HEK293T (cell line): ENCODE data around the gene GGT1.
"Not testable (repeated sequence)": the region's sequence is repeated elsewhere in the genome, so short reads cannot be mapped to it uniquely, and the experiment has no call there.

Source experiments
- CTCF ChIA-PET: fragments of 350-600 bp; formaldehyde crosslinking; extraction: SDS; loops from one replicate; lab custom pipeline; 2021; ENCODE audit warnings: antibody characterized with exemption, inconsistent platforms; lab: Yijun Ruan, JAX
- POLR2A ChIA-PET: fragments of 350-600 bp; formaldehyde crosslinking; extraction: SDS; loops from one replicate; lab custom pipeline; 2020; ENCODE audit warnings: antibody characterized with exemption, inconsistent platforms; lab: Yijun Ruan, JAX
- DNase-seq: peaks from one replicate; pipeline ENCODE4 v3.0.0; 2012; ENCODE audit warnings: mixed read lengths; ENCODE audit errors: extremely low spot score
- ARNT ChIP-seq: fragments of 450-650 bp; IDR thresholded peaks from 2 replicates; pipeline ENCODE4 v1.6.1; 2017; ENCODE audit warnings: mild to moderate bottlenecking
- BHLHE40 ChIP-seq: fragments of 450-650 bp; IDR thresholded peaks from 2 replicates; pipeline ENCODE4 v1.6.1; 2016; ENCODE audit warnings: mild to moderate bottlenecking, moderate library complexity, borderline replicate concordance
- CTBP1 ChIP-seq: fragments of 450-650 bp; IDR thresholded peaks from 2 replicates; pipeline ENCODE4 v1.6.1; 2016; ENCODE audit warnings: borderline replicate concordance
- ELF4 ChIP-seq: fragments of 450-650 bp; IDR thresholded peaks from 2 replicates; pipeline ENCODE4 v1.6.1; 2017; ENCODE audit warnings: antibody characterized with exemption
- FOXA1 ChIP-seq: fragments of 450-650 bp; IDR thresholded peaks from 2 replicates; pipeline ENCODE4 v1.6.1; 2016; ENCODE audit warnings: mild to moderate bottlenecking
- FOXK2 ChIP-seq: fragments of 450-650 bp; IDR thresholded peaks from 2 replicates; pipeline ENCODE4 v1.6.1; 2016; ENCODE audit warnings: mild to moderate bottlenecking
- FOXM1 ChIP-seq: fragments of 450-650 bp; IDR thresholded peaks from 2 replicates; pipeline ENCODE4 v1.6.1; 2017; ENCODE audit warnings: mild to moderate bottlenecking, borderline replicate concordance
- HDGF ChIP-seq: fragments of 450-650 bp; IDR thresholded peaks from 2 replicates; pipeline ENCODE4 v1.6.1; 2017; ENCODE audit warnings: antibody characterized with exemption, borderline replicate concordance
- L3MBTL2 ChIP-seq: fragments of 450-650 bp; conservative IDR thresholded peaks from 2 replicates; pipeline ENCODE4 v1.6.1; 2016; ENCODE audit warnings: mild to moderate bottlenecking
- LEF1 ChIP-seq: fragments of 450-650 bp; IDR thresholded peaks from 2 replicates; pipeline ENCODE4 v1.6.1; 2017; ENCODE audit warnings: mild to moderate bottlenecking, borderline replicate concordance
- NFRKB ChIP-seq: fragments of 450-650 bp; IDR thresholded peaks from 2 replicates; pipeline ENCODE4 v1.6.1; 2016; ENCODE audit warnings: mild to moderate bottlenecking, moderate library complexity
- PKNOX1 ChIP-seq: fragments of 450-650 bp; IDR thresholded peaks from 2 replicates; pipeline ENCODE4 v1.6.1; 2016
- SP1 ChIP-seq: fragments of 450-650 bp; IDR thresholded peaks from 2 replicates; pipeline ENCODE4 v1.6.1; 2017
- SUZ12 ChIP-seq: fragments of 450-650 bp; IDR thresholded peaks from 2 replicates; pipeline ENCODE4 v1.6.1; 2016; ENCODE audit warnings: mild to moderate bottlenecking
- TARDBP ChIP-seq: fragments of 450-650 bp; IDR thresholded peaks from 2 replicates; pipeline ENCODE4 v1.6.1; 2016
- ZNF384 ChIP-seq: fragments of 450-650 bp; IDR thresholded peaks from 2 replicates; pipeline ENCODE4 v1.6.1; 2016

The GGT1 gene

GRCh38 chr22:24602847-24603769 lies at the start of gene GGT1:
Gene GGT1, plus strand, starts transcription at chr22:24603193. Its CDS starts 7,889 bp downstream, at chr22:24611082.
- DNase-seq, CTCF ChIA-PET, POLR2A ChIA-PET: not testable (repeated sequence)

- TF ChIP-seq FOXA1 (no peak), L3MBTL2 (no peak), ZNF384 (no peak), ELF4 (no peak), SP1 (no peak), FOXK2 (no peak), HDGF (no peak), ARNT (no peak), BHLHE40 (no peak), TARDBP (no peak), NFRKB (no peak), PKNOX1 (no peak), FOXM1 (no peak), LEF1 (no peak), CTBP1 (no peak), SUZ12 (no peak)
- no peak for DNase-seq
- ChIA-PET POLR2A (interaction anchor here (0.9 to 2.4 kb wide), 3 partner anchors 8 to 17 kb away, joined by 3 to 17 read pairs (median 11); no protein-coding TSS in a partner anchor), CTCF (no interaction called here)
Measured at GRCh38 chr22:24553597-24554312, 49.2 kb upstream of the GGT1 start.

DNA sequence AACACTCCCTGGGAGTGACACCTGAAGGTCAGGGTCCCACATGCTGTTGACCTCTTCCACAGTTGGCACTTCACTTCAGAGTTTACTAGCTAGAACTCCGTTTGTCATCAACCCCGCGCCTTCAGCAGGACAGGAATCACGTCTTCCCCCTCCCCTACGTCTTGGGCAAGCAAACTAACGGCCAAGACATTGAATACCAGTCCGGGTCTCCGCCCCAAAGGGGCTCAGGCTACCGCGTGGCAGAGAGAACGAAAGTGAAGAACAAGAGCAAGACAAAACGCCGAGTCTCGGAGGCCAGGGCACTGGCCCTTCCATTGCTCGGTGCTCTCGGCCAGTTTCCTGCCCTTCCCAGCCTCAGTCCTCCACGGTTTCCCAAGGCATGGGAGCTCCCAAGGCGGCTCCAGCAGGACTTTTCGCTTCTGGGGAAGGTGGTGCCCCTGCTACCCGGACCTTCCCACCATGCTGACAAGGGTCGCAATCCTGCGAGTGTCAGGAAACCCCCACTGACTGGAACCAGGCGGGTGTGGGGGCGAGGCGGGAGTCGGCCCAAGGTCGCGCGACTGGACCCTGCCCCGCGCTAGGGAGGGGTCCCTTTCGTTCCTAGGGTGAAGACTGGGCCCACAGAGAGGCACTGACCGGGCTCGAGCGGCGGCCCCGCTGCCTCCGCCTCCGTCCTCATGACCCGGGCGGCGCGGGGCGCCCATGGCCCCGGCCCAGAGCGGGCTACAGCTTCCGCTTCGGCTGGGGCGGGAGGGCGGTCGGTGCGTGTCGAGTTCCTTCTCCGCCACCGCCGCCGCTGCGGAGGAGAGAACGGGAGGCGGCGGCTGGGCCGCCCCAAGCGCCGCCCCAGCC lies 48.5 kb upstream of the GGT1 start, which contains the start of gene GUCD1:
GUCD1 (minus strand) TSS at position 826 of the 852 bp plus-strand sequence; CDS start at position 679, 147 bp downstream.
- ChIA-PET CTCF (no interaction called here), POLR2A (interaction anchor here (0.6 to 2.4 kb wide), 12 partner anchors 9 to 697 kb away, joined by 3 to 17 read pairs (median 5); no protein-coding TSS in a partner anchor)
- peak; percentile 33 for DNase-seq
- TF ChIP-seq FOXM1 (no peak), FOXK2 (no peak), SUZ12 (no peak), ARNT (no peak), NFRKB (no peak), HDGF (no peak), L3MBTL2 (peak; percentile 20; the same call in 1 of the 2 replicates)

GRCh38 chr22:24555165-24556039 lies 47.6 kb upstream of the GGT1 start, which contains the start of gene SNRPD3:
Gene SNRPD3, plus strand, starts transcription at chr22:24555999. Its CDS starts 1,676 bp downstream, at chr22:24557675.
- TF ChIP-seq NFRKB = peak; percentile 90
- no peak for TF ChIP-seq ZNF384
- peak; percentile 63 for TF ChIP-seq FOXK2
- peak; percentile 93 for TF ChIP-seq PKNOX1
- peak; percentile 95 for TF ChIP-seq L3MBTL2
- TF ChIP-seq ELF4 = peak; percentile 79
- TF ChIP-seq ARNT = peak; percentile 73
- peak; percentile 92; the same call in 1 of the 2 replicates for TF ChIP-seq CTBP1
- peak; percentile 65; the same call in 1 of the 2 replicates for TF ChIP-seq FOXM1
- TF ChIP-seq FOXA1 = no peak
- no peak for TF ChIP-seq LEF1
- CTCF ChIA-PET = no interaction called here
- POLR2A ChIA-PET = interaction anchor here (0.6 to 2.4 kb wide), 12 partner anchors 10 to 698 kb away, joined by 3 to 17 read pairs (median 5); no protein-coding TSS in a partner anchor
- peak; percentile 100 for DNase-seq

GRCh38 chr22:24559471-24559870 lies 43.5 kb upstream of the GGT1 start:
- DNase-seq = no peak
- POLR2A ChIA-PET = interaction anchor here (0.7 kb wide), 1 partner anchor 10 kb away, joined by 3 read pairs; no protein-coding TSS in a partner anchor

More at GRCh38 chr22:24559471-24559870, 43.5 kb upstream of the GGT1 start:
- no peak for TF ChIP-seq FOXM1
- no peak for TF ChIP-seq L3MBTL2
- no peak for TF ChIP-seq BHLHE40
- CTCF ChIA-PET = interaction anchor here (0.6 kb wide), 1 partner anchor 183 kb away, joined by 5 read pairs; no protein-coding TSS in a partner anchor
